Neural cell (in vitro differentiated cells): Measurements from ENCODE around the gene ARHGEF7. TPM values are rescaled to one million over a fixed set of nuclear protein-coding genes. Genes with fewer than 3 reads are reported as not detected.

Source experiments
- H2AFZ ChIP-seq: fragments of 200-600, 300-800 bp; sonication (generic), shearing (Covaris generic); 2 replicates; pipeline ENCODE4 v1.6.0; 2014; ENCODE audit warnings: low read depth, mild to moderate bottlenecking, antibody characterized with exemption, low read length, moderate library complexity
- H3F3A ChIP-seq: fragments of 200-600 bp; shearing (Covaris generic); 2 replicates; pipeline ENCODE4 v1.6.1; 2016; ENCODE audit warnings: mild to moderate bottlenecking, moderate library complexity, mixed read lengths, antibody characterized with exemption, low read length; ENCODE audit not compliant: insufficient read depth, poor library complexity, severe bottlenecking
- H3K27ac ChIP-seq: fragments of 200-600, 300-800 bp; sonication (generic), shearing (Covaris generic); 2 replicates; pipeline ENCODE4 v1.5.1; 2014; ENCODE audit warnings: mild to moderate bottlenecking, low read length, moderate library complexity
- H3K27me3 ChIP-seq: fragments of 300-800, 200-600 bp; sonication (generic), shearing (Covaris generic); 2 replicates; pipeline ENCODE4 v1.6.0; 2014; ENCODE audit warnings: mild to moderate bottlenecking, low read depth, low read length, moderate library complexity; ENCODE audit not compliant: insufficient read depth
- H3K36me3 ChIP-seq: fragments of 300-800, 200-600 bp; sonication (generic), shearing (Covaris generic); 2 replicates; pipeline ENCODE4 v1.5.1; 2014; ENCODE audit warnings: mild to moderate bottlenecking, antibody characterized with exemption, low read length, moderate library complexity; ENCODE audit not compliant: insufficient read depth
- H3K4me2 ChIP-seq: fragments of 300-800, 200-600 bp; sonication (generic), shearing (Covaris generic); 2 replicates; pipeline ENCODE4 v1.6.0; 2014; ENCODE audit warnings: mild to moderate bottlenecking, low read length
- H3K4me3 ChIP-seq: fragments of 300-800, 200-600 bp; sonication (generic), shearing (Covaris generic); 2 replicates; pipeline ENCODE4 v1.5.1; 2014; ENCODE audit warnings: mild to moderate bottlenecking, low read length, moderate library complexity
- H3K79me2 ChIP-seq: fragments of 200-600 bp; shearing (Covaris generic); replicated peaks from 2 replicates; pipeline ENCODE4 v1.6.0; 2014; ENCODE audit warnings: mild to moderate bottlenecking, low read length, moderate library complexity; ENCODE audit not compliant: insufficient read depth
- H3K9ac ChIP-seq: fragments of 300-800, 200-600 bp; sonication (generic), shearing (Covaris generic); 2 replicates; pipeline ENCODE4 v1.6.1; 2016; ENCODE audit warnings: mild to moderate bottlenecking, low read length, mixed read lengths
- H3K9me2 ChIP-seq: fragments of 200-600 bp; shearing (Covaris generic); 2 replicates; pipeline ENCODE4 v1.6.1; 2016; ENCODE audit warnings: mild to moderate bottlenecking, low read length, mixed read lengths; ENCODE audit not compliant: insufficient read depth
- H3K9me3 ChIP-seq: fragments of 200-600, 300-800 bp; sonication (generic), shearing (Covaris generic); 2 replicates; pipeline ENCODE4 v1.6.1; 2016; ENCODE audit warnings: mild to moderate bottlenecking, mixed run types, low read length, moderate library complexity, mixed read lengths
- H4K20me1 ChIP-seq: fragments of 200-600 bp; shearing (Covaris generic); 2 replicates; pipeline ENCODE4 v1.6.1; 2016; ENCODE audit warnings: mild to moderate bottlenecking, mixed run types; ENCODE audit not compliant: insufficient read depth
- CTCF ChIP-seq: fragments of 450-650 bp; IDR thresholded peaks from 2 replicates; pipeline ENCODE4 v1.5.1; 2014; ENCODE audit warnings: antibody characterized with exemption, mild to moderate bottlenecking, moderate library complexity; ENCODE audit not compliant: poor library complexity, severe bottlenecking
- EP300 ChIP-seq: fragments of 450-650 bp; conservative IDR thresholded peaks from 2 replicates; pipeline ENCODE4 v1.6.1; 2014; ENCODE audit warnings: antibody characterized with exemption, mild to moderate bottlenecking, moderate library complexity; ENCODE audit not compliant: poor library complexity, severe bottlenecking
- EZH2 ChIP-seq: fragments of 200-600, 300-800 bp; shearing (Covaris generic), sonication (generic); IDR thresholded peaks from 2 replicates; pipeline ENCODE4 v1.6.1; 2014; ENCODE audit warnings: antibody characterized with exemption, low read length, borderline replicate concordance, mild to moderate bottlenecking; ENCODE audit not compliant: insufficient read depth, poor library complexity, severe bottlenecking
- MXI1 ChIP-seq: fragments of 450-650 bp; conservative IDR thresholded peaks from 2 replicates; pipeline ENCODE4 v1.6.1; 2014; ENCODE audit warnings: antibody characterized with exemption, mild to moderate bottlenecking; ENCODE audit not compliant: poor library complexity, severe bottlenecking
- POLR2AphosphoS5 ChIP-seq: IDR thresholded peaks from 2 replicates; pipeline ENCODE4 v1.6.1; 2012
- RAD21 ChIP-seq: fragments of 450-650 bp; conservative IDR thresholded peaks from 2 replicates; pipeline ENCODE4 v1.6.1; 2014; ENCODE audit warnings: antibody characterized with exemption, mild to moderate bottlenecking, moderate library complexity
- REST ChIP-seq: IDR thresholded peaks from 2 replicates; pipeline ENCODE4 v1.6.1; 2012; ENCODE audit warnings: borderline replicate concordance
- SMC3 ChIP-seq: fragments of 450-650 bp; conservative IDR thresholded peaks from 2 replicates; pipeline ENCODE4 v1.6.1; 2014; ENCODE audit warnings: antibody characterized with exemption, mild to moderate bottlenecking, moderate library complexity; ENCODE audit not compliant: poor library complexity
- TAF1 ChIP-seq: IDR thresholded peaks from 2 replicates; pipeline ENCODE4 v1.6.1; 2012; ENCODE audit warnings: low read depth
- polyA plus RNA-seq: library from polyadenylated mRNA; depleted of rRNA; stranded (reverse); fragments of >200 nt; gene quantifications from 2 replicates; pipeline ENCODE4 v1.2.3, GENCODE V29; 2014

Gene ARHGEF7
- polyA plus RNA-seq, 1 donor from 2014 or later: 155 TPM

- Histone ChIP-seq H3K9me3 (no peaks in the 10 kb centered on the region), H3K4me2 (no peak overlapping the region), H3K27ac (no peak overlapping the region), H3K9ac (no peak overlapping the region), H3K4me3 (no peak overlapping the region), H4K20me1 (peaks cover 4% of the 10 kb centered on the region), H3K79me2 (peaks cover 65% of the 10 kb centered on the region), H2AFZ (no peak overlapping the region), H3K27me3 (no peaks in the 10 kb centered on the region), H3K36me3 (no peaks in the 10 kb centered on the region), H3K9me2 (no peaks in the 10 kb centered on the region), H3F3A (no peaks in the 10 kb centered on the region)
- no peak for TF ChIP-seq CTCF
- no peak for TF ChIP-seq EZH2
- no peak for TF ChIP-seq REST
- no peak for TF ChIP-seq POLR2AphosphoS5
- no peak for TF ChIP-seq TAF1
Measured at GRCh38 chr13:111210544-111211469, 95.7 kb downstream of the ARHGEF7 start.

GRCh38 chr13:111211789-111212516, 96.8 kb downstream of the ARHGEF7 start:
- Histone ChIP-seq H3K4me3 (no peak overlapping the region), H3K9me3 (no peaks in the 10 kb centered on the region), H3K27ac (no peak overlapping the region), H3K36me3 (no peaks in the 10 kb centered on the region), H4K20me1 (peaks cover 5% of the 10 kb centered on the region), H3K9me2 (no peaks in the 10 kb centered on the region), H3K79me2 (peaks cover 71% of the 10 kb centered on the region), H2AFZ (no peak overlapping the region), H3K9ac (no peak overlapping the region), H3K4me2 (no peak overlapping the region), H3F3A (no peaks in the 10 kb centered on the region), H3K27me3 (no peaks in the 10 kb centered on the region)
- no peak for TF ChIP-seq EZH2
- TF ChIP-seq RAD21: no peak
- no peak for TF ChIP-seq SMC3
- no peak for TF ChIP-seq REST
- TF ChIP-seq CTCF: no peak
- TF ChIP-seq TAF1: no peak
- no peak for TF ChIP-seq EP300
- no peak for TF ChIP-seq MXI1
- TF ChIP-seq POLR2AphosphoS5: no peak
